ENCODE measurements around the gene HSFY2.
"Not testable (repeated sequence)": the region's sequence is repeated elsewhere in the genome, so short reads cannot be mapped to it uniquely, and the experiment has no call there.

HSFY2 gene, protein sequence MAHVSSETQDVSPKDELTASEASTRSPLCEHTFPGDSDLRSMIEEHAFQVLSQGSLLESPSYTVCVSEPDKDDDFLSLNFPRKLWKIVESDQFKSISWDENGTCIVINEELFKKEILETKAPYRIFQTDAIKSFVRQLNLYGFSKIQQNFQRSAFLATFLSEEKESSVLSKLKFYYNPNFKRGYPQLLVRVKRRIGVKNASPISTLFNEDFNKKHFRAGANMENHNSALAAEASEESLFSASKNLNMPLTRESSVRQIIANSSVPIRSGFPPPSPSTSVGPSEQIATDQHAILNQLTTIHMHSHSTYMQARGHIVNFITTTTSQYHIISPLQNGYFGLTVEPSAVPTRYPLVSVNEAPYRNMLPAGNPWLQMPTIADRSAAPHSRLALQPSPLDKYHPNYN

DNA sequence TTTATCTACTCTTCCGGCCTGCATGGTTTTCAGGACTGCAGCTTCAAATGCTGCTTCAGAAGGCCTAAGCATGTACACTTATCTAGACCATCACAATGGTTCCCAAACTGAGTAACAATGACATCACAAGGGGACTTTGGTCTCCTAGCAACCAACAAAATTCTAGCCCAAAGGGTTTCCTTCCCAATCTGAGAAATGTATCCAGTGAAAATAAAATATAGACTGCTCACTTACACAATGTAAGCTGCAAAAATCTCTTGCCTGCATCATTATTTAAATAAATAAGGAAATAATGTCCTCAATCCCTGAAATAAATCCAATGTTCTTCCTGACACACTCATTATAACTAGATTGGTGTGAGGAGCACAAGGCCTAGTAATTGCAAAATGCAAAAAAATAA lies at the start of gene HSFY2:
Gene HSFY2 (minus strand): TSS at position 101 of the 400 bp plus-strand sequence. CDS start 117 bp downstream, outside the sequence.
- H3K79me2 ChIP-seq; H3K9ac ChIP-seq; H3K4me3 ChIP-seq (ENCODE audit: low read depth, low read length); H3K4me2 ChIP-seq (ENCODE audit: low read length); H3K9me3 ChIP-seq (ENCODE audit: control insufficient read depth, low read length); H2AFZ ChIP-seq; H3K27me3 ChIP-seq (ENCODE audit: control insufficient read depth, insufficient read depth, low read length); H3K4me1 ChIP-seq; H3K36me3 ChIP-seq (ENCODE audit: control insufficient read depth, insufficient read depth, low read length); H3K27ac ChIP-seq: not testable (repeated sequence)

DNA sequence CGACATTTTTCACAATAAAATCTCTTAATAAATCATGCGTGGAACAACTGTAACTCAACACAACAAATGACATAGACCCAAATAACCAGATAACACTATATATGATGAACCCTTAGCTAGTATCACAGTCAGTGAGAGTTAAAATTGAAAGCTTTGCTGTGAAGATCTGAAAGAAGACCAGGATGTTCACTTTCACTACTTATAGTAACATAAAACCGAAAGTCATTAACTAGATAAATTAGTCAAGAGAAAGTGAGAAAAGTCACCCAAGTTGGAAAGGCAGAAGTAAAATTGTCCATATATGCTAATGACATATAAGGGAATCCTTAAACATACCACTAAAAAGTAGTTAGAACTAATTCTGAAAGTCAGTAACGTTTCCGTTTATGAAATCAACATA lies 42.2 kb upstream of the HSFY2 start:
- not testable (repeated sequence) for H3K27me3 ChIP-seq (ENCODE audit: control insufficient read depth, insufficient read depth, low read length); H3K27ac ChIP-seq; H3K9me3 ChIP-seq (ENCODE audit: control insufficient read depth, low read length); H3K4me3 ChIP-seq (ENCODE audit: low read depth, low read length); H3K4me2 ChIP-seq (ENCODE audit: low read length); H3K79me2 ChIP-seq; H2AFZ ChIP-seq; H3K9ac ChIP-seq; H3K36me3 ChIP-seq (ENCODE audit: control insufficient read depth, insufficient read depth, low read length); H3K4me1 ChIP-seq

DNA sequence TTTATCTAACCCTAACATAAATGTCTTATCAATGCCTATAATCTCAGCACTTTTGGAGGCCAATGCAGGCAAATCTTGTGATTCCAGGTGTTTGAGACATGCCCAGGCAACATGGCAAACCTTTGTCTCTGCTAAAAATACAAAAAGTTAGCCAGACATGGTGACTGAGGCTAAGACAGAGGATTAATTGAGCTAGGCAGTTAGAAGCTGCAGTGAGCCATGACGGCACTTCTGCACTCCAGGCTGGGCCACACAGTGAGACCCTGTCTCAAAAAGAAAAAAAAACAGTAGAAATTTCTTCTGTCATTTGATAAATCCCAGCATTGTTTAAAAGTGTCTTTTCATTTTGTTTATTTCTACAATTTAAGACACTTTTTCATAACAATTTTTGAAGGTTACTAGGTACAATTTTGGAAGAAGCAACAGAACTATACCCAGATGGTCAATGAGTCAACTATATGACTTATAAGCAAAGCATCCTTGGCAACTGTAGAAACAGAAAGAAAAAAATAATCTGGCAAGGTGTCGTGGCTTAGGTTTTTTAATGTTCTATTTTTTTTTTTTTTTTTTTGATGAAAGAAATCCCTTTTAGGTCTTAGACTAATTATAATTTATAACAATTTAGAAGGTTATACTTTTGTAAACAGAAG lies 15.3 kb upstream of the HSFY2 start:
- H3K27me3 ChIP-seq (ENCODE audit: control insufficient read depth, insufficient read depth, low read length); H3K9me3 ChIP-seq (ENCODE audit: control insufficient read depth, low read length); H3K4me2 ChIP-seq (ENCODE audit: low read length); H3K79me2 ChIP-seq; H3K9ac ChIP-seq; H3K27ac ChIP-seq; H2AFZ ChIP-seq; H3K36me3 ChIP-seq (ENCODE audit: control insufficient read depth, insufficient read depth, low read length); H3K4me3 ChIP-seq (ENCODE audit: low read depth, low read length); H3K4me1 ChIP-seq: not testable (repeated sequence)

DNA sequence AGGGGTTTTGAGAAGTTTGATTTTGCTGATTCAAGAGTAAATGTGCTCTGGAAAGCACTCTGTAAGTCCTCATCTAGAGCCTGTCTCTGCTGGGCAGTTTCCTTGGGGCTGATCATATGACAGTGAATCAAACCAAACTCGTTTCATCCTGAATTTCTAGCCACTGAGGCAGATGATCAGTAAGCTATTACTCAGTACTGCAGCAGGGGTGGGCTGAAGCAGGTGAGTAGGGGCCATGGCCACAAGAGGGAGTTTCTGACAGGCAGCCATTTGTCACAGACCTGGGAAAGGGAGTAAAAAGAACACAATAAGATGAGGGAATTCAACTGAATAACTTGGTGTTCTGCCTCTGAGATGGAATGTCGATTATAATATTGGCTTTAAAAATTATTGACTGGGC lies 19.5 kb downstream of the HSFY2 start:
- H3K27ac ChIP-seq; H3K36me3 ChIP-seq (ENCODE audit: control insufficient read depth, insufficient read depth, low read length); H3K79me2 ChIP-seq; H3K4me1 ChIP-seq; H2AFZ ChIP-seq; H3K9me3 ChIP-seq (ENCODE audit: control insufficient read depth, low read length); H3K27me3 ChIP-seq (ENCODE audit: control insufficient read depth, insufficient read depth, low read length); H3K9ac ChIP-seq; H3K4me3 ChIP-seq (ENCODE audit: low read depth, low read length); H3K4me2 ChIP-seq (ENCODE audit: low read length): not testable (repeated sequence)

DNA sequence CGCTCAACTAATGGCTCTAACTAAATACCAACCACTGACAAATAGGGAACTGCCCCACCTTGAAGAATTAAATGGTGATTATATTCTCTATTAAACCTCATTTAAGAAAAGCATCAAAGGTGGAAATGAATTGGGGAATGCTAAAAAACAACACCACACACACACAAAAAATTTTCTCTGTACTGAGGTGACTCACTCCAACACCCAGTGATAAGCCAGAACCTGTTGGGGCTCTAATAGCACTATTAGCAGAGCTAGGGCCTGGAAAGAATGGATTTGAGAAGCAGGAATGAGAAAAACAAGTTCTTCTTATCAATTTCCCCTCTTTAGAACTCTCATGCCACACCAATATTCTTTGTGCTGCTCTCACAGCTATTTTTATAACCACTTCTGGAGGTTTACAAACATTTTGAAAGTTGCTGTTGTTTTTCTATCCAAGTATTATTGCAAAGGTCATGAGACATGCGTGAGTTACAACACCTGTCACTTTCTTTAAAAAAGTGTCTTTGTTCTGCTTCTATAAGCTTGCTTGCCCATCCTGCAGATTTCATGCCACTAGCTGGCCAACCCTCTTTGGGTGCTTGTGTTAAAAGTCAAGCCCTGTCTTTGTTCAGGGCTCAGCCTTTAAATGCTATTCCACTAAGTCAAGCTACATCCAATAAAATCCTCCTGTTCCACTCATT lies 20.3 kb downstream of the HSFY2 start:
- H3K9ac ChIP-seq, H3K4me1 ChIP-seq, H2AFZ ChIP-seq: not testable (repeated sequence)

DNA sequence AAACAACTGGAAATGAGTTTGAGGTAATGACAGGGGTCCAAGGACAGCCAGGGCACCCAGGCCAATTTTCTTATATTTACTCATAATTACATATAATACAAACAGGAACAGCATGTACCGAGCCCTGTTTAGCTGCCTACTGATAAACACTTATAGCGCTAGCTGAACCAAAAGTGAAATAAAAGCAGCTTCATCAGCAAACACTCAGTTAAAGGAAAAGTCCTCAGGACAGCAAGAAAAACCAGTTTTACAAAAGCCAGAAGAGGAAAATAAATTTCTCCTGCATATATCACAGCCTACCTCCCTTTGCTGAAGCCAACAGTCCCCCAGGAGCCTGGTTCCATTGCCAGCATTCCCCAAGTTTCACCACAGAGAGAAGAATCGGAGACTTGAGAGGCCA lies 49.8 kb downstream of the HSFY2 start:
- not testable (repeated sequence) for H3K4me2 ChIP-seq (ENCODE audit: low read length); H3K36me3 ChIP-seq (ENCODE audit: control insufficient read depth, insufficient read depth, low read length); H3K79me2 ChIP-seq; H2AFZ ChIP-seq; H3K9me3 ChIP-seq (ENCODE audit: control insufficient read depth, low read length); H3K9ac ChIP-seq; H3K4me1 ChIP-seq; H3K4me3 ChIP-seq (ENCODE audit: low read depth, low read length); H3K27ac ChIP-seq; H3K27me3 ChIP-seq (ENCODE audit: control insufficient read depth, insufficient read depth, low read length)

More for the DNA sequence above, 20.3 kb downstream of the HSFY2 start:
- H3K4me2 ChIP-seq (ENCODE audit: low read length); H3K9me3 ChIP-seq (ENCODE audit: control insufficient read depth, low read length); H3K79me2 ChIP-seq; H3K27me3 ChIP-seq (ENCODE audit: control insufficient read depth, insufficient read depth, low read length); H3K36me3 ChIP-seq (ENCODE audit: control insufficient read depth, insufficient read depth, low read length); H3K4me3 ChIP-seq (ENCODE audit: low read depth, low read length); H3K27ac ChIP-seq: not testable (repeated sequence)

Measured in parathyroid adenoma (tissue), 2 donors.